AG10803 (cell line): ENCODE data around the gene SH3RF3.

ENCODE experiments used
- DNase-seq: peaks from one replicate; pipeline ENCODE4 v3.0.0; 2010; ENCODE audit warnings: low read depth
- H3K4me3 ChIP-seq: 2 replicates; pipeline ENCODE4 v1.5.1; 2011; ENCODE audit warnings: mild to moderate bottlenecking, low read length, control low read depth
- TF ChIP-seq, protein P1 (sequence below): conservative IDR thresholded peaks from 2 replicates; pipeline ENCODE4 v1.5.1; 2011; ENCODE audit warnings: mild to moderate bottlenecking, low read length, control low read depth, inconsistent platforms

Gene SH3RF3

DNA sequence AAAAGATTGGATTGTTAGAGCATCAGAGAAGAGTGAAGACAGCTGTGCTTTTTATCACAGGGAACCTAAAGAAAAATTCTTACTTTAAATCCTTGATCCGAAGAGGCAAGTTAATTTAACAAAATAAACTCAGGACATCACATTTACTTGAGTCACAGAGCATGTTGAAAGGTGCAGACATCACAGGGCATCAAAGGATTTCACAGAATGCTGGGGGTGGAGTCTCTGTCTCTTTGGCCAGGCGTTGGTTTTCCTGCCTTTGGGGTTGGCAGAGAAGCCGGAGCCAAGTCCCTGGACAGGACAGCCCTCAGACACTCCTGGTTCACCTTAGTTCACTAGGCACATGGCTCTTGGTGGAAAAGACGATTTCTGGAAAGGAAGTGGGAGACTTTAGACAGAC, 56.3 kb downstream of the SH3RF3 start:
- DNase-seq, result peak; percentile 94
- TF ChIP-seq, protein P1, sequence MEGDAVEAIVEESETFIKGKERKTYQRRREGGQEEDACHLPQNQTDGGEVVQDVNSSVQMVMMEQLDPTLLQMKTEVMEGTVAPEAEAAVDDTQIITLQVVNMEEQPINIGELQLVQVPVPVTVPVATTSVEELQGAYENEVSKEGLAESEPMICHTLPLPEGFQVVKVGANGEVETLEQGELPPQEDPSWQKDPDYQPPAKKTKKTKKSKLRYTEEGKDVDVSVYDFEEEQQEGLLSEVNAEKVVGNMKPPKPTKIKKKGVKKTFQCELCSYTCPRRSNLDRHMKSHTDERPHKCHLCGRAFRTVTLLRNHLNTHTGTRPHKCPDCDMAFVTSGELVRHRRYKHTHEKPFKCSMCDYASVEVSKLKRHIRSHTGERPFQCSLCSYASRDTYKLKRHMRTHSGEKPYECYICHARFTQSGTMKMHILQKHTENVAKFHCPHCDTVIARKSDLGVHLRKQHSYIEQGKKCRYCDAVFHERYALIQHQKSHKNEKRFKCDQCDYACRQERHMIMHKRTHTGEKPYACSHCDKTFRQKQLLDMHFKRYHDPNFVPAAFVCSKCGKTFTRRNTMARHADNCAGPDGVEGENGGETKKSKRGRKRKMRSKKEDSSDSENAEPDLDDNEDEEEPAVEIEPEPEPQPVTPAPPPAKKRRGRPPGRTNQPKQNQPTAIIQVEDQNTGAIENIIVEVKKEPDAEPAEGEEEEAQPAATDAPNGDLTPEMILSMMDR, result no peak
- peak overlapping the region; percentile 13; the same call in 1 of the 2 replicates for H3K4me3 ChIP-seq

DNA sequence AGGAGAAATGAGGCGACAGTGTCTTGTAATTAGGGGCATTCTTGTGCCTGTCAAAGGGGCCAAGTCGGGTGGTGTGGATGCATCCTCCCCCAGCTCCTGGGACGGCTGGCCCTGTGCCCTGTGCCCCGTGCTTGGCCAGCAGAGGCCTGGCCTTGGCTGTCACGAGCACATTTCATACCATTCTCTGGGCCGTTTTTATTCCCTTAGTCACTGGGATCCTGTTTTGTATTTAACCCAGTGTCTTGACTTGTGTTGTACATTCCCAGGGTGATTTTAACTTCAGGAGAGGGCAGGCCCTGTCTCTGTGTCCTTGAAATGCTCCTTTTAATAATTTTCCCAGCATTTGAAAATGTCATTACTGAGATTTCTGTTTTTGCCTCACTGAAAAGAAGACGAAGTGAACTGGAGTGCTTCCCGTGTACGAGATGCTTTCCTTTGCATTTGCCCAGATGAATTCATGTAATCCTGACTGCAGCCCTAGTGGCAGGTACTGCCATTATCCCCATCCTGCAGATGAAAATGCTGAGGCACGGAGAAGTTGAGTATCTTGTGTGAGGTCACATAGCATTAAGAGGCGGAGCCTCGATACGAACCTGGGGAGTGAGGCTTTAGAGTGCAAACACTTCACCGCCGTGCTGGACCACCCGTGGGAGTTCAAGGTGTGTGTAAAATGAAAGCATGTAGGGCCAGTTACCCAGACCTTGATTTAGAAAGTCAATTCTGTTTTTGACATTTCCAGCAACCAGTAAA, 57.0 kb downstream of the SH3RF3 start:
- peak; percentile 95 for DNase-seq
- peak overlapping the region; percentile 13; the same call in 1 of the 2 replicates for H3K4me3 ChIP-seq
- TF ChIP-seq, protein P1, result peak; percentile 34

DNA sequence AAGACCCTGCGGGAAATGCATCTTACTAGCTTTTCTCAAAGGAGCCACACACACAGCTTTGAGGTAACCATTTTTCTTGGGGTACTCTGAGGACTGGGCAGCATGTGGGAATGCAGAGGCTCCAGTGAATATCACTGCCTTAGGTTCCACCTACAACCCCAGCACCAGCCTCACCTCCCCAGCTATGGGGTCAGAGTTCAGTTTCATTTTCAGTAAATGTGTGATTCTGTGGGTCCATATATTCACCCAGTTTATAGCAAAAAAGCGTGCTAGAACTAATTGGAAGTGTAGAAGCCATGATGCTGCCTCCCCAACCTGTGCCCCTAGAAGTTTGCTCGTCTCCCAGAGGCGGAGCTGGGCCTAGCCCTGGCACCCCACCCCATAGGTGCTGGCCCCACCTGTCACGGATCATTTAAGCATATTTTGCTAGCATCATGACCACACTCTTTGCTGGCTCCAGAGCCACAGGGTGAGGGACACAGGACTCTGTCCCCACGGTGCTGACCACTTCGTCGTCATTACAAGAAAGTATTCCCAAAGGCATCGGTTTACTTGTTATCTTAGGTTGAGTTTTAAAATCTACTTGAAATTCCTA, 57.7 kb downstream of the SH3RF3 start:
- DNase-seq, result no peak
- TF ChIP-seq, protein P1, result no peak
- no peak overlapping the region for H3K4me3 ChIP-seq

DNA sequence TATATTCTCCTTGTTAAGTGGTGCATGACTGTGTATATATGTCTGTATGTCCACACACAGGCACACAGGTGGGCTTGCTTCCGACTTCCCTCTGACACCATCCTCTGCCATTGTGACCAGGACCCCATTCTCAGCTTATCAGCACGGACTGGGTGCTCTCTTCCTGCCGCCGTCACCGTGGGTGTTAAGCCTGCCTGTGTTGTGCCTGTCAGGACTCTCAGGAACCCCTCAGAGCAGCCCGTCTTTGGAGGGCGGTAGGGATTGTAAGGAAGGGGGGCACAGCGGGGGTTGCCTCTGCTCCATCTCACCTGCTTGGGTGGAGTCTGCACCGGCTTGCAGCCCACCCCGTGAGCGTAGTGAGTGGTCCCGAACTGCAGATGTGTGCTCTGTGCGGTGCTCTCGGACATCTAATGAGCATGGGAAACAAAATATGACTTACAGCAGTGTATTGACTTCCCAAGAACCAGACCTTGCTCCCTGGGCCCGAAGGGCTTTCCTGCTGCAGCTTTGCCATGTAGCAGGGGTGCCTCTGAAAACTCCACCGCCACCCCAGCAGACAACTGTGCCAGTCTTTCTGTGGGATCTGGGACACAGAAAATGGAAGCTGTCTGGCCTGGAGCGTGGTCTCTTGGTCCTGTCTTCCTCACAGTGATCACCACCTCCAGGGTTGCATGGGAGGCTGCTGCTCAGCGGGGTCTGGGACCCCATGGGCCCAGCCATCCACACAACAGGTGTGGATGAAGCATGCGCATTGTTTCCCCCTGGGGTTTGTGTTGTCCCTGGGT, 58.9 kb downstream of the SH3RF3 start:
- no peak for DNase-seq
- no peak overlapping the region for H3K4me3 ChIP-seq
- TF ChIP-seq, protein P1, result no peak

DNA sequence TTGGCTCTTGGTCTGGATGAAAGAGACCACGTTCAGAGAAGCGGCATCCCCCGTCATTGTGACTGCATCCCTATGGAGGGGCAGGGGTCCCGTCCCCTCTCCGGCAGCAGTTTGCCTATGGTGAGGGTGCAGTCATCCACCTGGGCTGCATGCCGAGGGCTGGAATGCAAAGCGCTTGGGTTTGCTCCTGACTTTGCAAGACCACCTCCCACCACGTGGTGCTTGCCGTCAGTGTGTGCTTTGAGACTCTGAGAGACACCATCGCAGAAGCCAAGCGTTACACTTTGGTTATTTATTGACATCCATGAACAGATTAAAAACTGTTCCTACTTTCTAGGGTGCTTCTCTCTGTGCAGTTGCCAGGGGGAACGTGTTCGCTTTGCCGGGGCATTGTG, 59.5 kb downstream of the SH3RF3 start:
- no peak for DNase-seq
- H3K4me3 ChIP-seq, result no peak overlapping the region
- TF ChIP-seq, protein P1, result no peak

DNA sequence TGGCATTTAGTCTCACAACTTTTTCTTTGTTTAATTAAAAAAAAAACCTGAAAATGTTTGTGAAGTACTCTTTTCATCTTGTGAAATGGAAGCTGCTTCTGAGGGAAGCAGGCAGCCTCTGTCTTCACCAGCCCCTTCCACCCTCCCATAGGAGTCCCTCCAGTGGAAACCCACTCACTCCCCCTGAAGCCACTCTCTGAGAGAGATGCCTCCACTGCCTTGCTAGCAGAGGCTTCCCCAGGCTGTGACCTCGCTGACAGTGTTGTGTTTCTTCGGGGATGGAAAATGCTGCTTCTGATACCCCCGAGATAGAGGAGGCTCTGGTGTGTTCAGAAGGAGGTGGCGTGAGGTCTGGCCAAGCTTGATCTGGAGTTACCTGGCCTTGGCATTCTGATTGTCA, 59.9 kb downstream of the SH3RF3 start:
- no peak overlapping the region for H3K4me3 ChIP-seq
- no peak for DNase-seq
- TF ChIP-seq, protein P1, result no peak

DNA sequence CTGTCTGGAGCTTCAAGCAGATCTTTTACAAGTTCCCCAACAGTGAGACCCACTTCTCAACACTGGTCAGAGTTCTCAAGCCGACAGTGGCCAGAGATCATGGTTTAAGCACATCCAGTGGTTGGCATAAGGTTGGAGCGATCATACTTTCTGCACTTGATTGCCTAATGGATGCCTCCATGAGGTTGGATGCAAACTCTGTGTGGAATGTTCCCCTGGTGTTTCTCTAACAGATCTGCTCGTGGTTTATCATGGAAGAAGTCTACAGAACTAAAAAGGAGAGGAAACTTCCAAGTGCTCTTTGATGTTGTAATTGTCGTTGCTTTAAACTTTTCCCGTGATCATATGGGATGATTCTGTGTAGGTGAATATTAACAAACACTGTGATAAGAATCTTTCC, 60.7 kb downstream of the SH3RF3 start:
- no peak overlapping the region for H3K4me3 ChIP-seq
- TF ChIP-seq, protein P1, result no peak
- DNase-seq, result peak; percentile 46
